ENCODE results near the gene HK1.

- TF ChIP-seq CTCF (IDR thresholded peaks at IDR 0.05; ENCODE audit: low read depth, low read length) (no peak), POLR2A (IDR thresholded peaks at IDR 0.05; ENCODE audit: extremely low read depth, insufficient read length) (no peak), MAX (IDR thresholded peaks at IDR 0.05; ENCODE audit: low read depth, low read length) (no peak)
Measured at GRCh38 chr10:69351589-69351988, 73.3 kb downstream of the HK1 start.

Data from NB4 (cell line).